ENCODE measurements around the gene LGI1.

The LGI1 gene

DNA sequence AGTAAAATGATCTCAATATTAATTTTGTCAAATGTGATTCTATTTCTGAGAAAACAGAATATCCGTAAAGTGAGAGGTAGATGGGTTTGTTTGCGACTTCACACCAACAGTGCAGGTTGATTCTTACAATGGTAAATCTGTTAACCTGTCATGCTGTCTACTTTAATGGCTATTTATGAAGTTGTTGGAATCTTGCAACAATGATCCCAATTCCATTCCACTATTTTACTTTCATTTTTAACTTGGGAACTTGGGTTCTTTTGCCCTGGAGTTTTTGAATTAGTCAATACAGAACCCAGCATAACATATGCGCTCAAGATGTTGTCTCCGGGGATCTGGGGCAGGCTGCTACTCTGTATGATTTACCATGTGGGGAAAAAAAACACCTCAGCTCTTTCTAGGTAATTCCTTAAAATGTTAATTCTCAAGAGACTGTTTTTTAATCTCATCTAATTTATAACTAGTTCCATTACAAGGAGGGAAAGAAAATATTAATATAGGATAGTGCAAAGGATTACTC lies 1.2 kb downstream of the LGI1 start:
- Histone ChIP-seq H3K4me3 (ENCODE audit: low read depth in 1 of 2, low read length in 1 of 2) (no peak overlapping the region), H3K4me1 (ENCODE audit: control insufficient read depth in 1 of 2, insufficient read depth in 1 of 2, low read depth in 1 of 2, low read length in 1 of 2) (no peaks in the 10 kb centered on the region), H3K9me3 (no peaks in the 10 kb centered on the region), H3K36me3 (no peaks in the 10 kb centered on the region), H3K27ac (no peak overlapping the region), H3K27me3 (peaks cover 95% of the 10 kb centered on the region)
- TF ChIP-seq, protein P1, sequence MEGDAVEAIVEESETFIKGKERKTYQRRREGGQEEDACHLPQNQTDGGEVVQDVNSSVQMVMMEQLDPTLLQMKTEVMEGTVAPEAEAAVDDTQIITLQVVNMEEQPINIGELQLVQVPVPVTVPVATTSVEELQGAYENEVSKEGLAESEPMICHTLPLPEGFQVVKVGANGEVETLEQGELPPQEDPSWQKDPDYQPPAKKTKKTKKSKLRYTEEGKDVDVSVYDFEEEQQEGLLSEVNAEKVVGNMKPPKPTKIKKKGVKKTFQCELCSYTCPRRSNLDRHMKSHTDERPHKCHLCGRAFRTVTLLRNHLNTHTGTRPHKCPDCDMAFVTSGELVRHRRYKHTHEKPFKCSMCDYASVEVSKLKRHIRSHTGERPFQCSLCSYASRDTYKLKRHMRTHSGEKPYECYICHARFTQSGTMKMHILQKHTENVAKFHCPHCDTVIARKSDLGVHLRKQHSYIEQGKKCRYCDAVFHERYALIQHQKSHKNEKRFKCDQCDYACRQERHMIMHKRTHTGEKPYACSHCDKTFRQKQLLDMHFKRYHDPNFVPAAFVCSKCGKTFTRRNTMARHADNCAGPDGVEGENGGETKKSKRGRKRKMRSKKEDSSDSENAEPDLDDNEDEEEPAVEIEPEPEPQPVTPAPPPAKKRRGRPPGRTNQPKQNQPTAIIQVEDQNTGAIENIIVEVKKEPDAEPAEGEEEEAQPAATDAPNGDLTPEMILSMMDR (IDR thresholded peaks at IDR 0.05), result no peak

DNA sequence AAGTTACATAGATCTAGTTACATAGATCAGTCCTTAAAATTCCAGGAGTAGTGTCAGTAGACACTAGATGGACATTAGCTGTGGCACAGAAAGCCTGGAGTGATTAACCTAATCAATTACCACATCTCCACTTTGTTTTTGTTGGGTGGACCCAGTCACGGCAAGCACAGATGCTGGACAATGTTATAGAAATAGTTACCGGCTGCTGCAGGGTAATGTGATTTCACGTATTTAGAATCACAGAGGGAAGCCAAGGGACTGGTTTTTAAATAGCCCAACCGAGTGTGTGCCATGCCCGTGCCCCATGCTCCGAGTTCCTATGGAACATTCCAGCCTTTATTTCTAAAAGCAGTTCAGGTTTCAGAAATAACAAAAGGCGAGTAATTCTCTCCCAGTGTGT lies 2.8 kb downstream of the LGI1 start:
- Histone ChIP-seq H3K4me1 (ENCODE audit: control insufficient read depth in 1 of 2, insufficient read depth in 1 of 2, low read depth in 1 of 2, low read length in 1 of 2) (no peaks in the 10 kb centered on the region), H3K27ac (no peak overlapping the region), H3K36me3 (no peaks in the 10 kb centered on the region), H3K27me3 (peaks cover 89% of the 10 kb centered on the region), H3K9me3 (no peaks in the 10 kb centered on the region), H3K4me3 (ENCODE audit: low read depth in 1 of 2, low read length in 1 of 2) (no peak overlapping the region)
- TF ChIP-seq, protein P1 (IDR thresholded peaks at IDR 0.05), result no peak

DNA sequence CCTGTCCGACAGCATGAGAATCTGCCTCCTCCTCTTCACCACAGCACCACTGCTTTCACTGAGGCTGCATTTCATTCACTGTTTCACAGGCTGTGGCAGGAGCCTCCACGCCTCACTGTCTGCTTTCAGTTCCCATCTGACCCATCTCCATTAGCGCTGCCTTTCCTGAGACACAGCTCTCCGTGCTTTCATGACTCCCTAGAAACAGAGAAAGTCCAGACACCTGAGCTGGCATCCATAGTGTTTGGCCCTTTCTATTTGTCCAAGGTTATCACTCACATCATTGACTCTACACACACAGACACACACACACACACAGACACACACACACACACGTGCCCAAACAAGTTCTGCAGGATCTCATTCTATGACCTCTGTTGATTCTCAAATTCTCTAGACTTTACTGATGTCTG lies 5.2 kb downstream of the LGI1 start:
- Histone ChIP-seq H3K36me3 (no peaks in the 10 kb centered on the region), H3K4me3 (ENCODE audit: low read depth in 1 of 2, low read length in 1 of 2) (no peak overlapping the region), H3K4me1 (ENCODE audit: control insufficient read depth in 1 of 2, insufficient read depth in 1 of 2, low read depth in 1 of 2, low read length in 1 of 2) (no peaks in the 10 kb centered on the region), H3K27me3 (peaks cover 66% of the 10 kb centered on the region), H3K27ac (no peak overlapping the region), H3K9me3 (no peaks in the 10 kb centered on the region)
- TF ChIP-seq, protein P1 (IDR thresholded peaks at IDR 0.05), result no peak

DNA sequence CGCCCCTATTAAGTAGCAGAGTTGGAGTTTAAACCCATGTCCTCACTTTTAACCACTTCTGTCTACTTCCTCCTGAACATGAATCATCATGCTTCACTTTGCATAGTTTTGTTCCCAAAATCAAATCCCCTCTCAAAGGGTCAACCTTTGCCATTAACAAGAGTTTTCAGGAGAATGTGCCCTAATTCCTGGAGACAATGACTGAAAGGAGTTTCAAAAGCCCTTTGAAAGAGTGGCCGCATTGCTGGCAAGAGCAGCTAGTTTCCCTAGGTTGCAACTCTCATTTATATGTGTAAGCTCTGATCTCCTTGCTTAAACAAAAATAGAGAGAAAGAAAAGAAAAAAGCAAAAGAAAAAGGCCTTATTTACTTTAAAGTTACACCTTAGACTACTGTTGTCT lies 9.2 kb downstream of the LGI1 start:
- Histone ChIP-seq H3K4me1 (ENCODE audit: control insufficient read depth in 1 of 2, insufficient read depth in 1 of 2, low read depth in 1 of 2, low read length in 1 of 2) (no peaks in the 10 kb centered on the region), H3K4me3 (ENCODE audit: low read depth in 1 of 2, low read length in 1 of 2) (no peak overlapping the region), H3K27me3 (peaks cover 29% of the 10 kb centered on the region), H3K36me3 (no peaks in the 10 kb centered on the region), H3K9me3 (no peaks in the 10 kb centered on the region), H3K27ac (no peak overlapping the region)
- TF ChIP-seq, protein P1 (IDR thresholded peaks at IDR 0.05), result no peak

DNA sequence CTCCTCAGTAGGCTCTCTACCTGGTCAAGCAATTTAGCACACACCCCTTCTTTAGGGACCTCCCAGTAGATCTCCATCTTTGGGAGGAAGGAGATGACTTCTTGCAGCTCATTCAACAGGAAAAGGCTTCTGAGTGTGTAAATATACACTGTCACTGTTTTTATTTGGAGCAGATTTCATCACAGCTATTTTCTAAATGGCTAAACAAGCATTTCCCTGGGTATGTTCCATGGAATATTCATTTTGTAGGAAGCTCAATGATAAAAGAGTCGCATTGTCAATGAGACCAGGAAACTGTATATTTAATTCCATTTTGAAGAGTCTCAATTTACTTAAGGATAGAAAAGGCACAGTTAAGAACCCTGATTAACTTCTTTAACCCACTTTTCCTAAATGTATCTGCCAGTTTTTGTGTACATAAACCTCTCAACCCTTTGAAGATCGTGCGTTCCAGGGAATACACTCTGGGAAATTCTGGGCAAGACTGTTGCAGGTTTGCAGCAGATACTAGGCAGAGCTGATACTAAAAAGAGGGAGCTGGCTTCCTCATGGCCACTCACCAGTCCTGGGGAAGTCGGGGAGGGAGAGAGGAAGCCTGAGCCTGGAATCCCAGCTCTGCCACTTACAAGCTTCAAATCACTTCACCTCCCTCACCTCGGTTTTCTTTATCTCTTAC lies 10.1 kb downstream of the LGI1 start:
- H3K27ac ChIP-seq, result no peak overlapping the region
- H3K9me3 ChIP-seq, result no peaks in the 10 kb centered on the region
- H3K4me3 ChIP-seq (ENCODE audit: low read depth in 1 of 2, low read length in 1 of 2), result no peak overlapping the region
- no peaks in the 10 kb centered on the region for H3K4me1 ChIP-seq (ENCODE audit: control insufficient read depth in 1 of 2, insufficient read depth in 1 of 2, low read depth in 1 of 2, low read length in 1 of 2)
- peaks cover 21% of the 10 kb centered on the region for H3K27me3 ChIP-seq
- TF ChIP-seq, protein P1 (IDR thresholded peaks at IDR 0.05), result no peak
- no peaks in the 10 kb centered on the region for H3K36me3 ChIP-seq

All from neutrophil (primary cell).